T-cell (primary cell): ENCODE data around the gene MIEF2. TPM values are rescaled to one million over a fixed set of nuclear protein-coding genes. Genes with fewer than 3 reads are reported as not detected.
"Not testable (repeated sequence)": the region's sequence is repeated elsewhere in the genome, so short reads cannot be mapped to it uniquely, and the experiment has no call there.

Experiments used
- ATAC-seq, 4 experiments: fragments of 200-7000 bp in 3 of 4; fragments of 150-1000 bp in 1 of 4; cut with Tn5 transposase; replicated peaks in 1 of 4; 1 replicate in 3 of 4; 2 replicates in 1 of 4; pipeline ENCODE4 v1.10.0; 2021; ENCODE audit warnings: moderate library complexity in 3 of 4, mild to moderate bottlenecking in 2 of 4, moderate number of reproducible peaks in 1 of 4
- CTCF ChIA-PET, 2 donors: fragments of 300-600 bp; sonication (Branson Sonifier 250); formaldehyde crosslinking; loops; one replicate each; lab custom pipeline; 2022; ENCODE audit warnings: antibody characterized with exemption in 2 of 2; lab: Charles Lee
- POLR2A ChIA-PET, 2 donors: fragments of 300-600 bp; sonication (Branson Sonifier 250); formaldehyde crosslinking; loops; one replicate each; lab custom pipeline; 2022; ENCODE audit warnings: antibody characterized with exemption in 2 of 2; lab: Charles Lee
- DNase-seq, 35 experiments: peaks; one replicate each; pipeline versions ENCODE4 v3.0.0 to v3.0.0-alpha.2; 2013 to 2023
- H3K27ac ChIP-seq: one replicate; pipeline ENCODE4 v1.5.1; 2013; ENCODE audit warnings: low read length
- H3K27me3 ChIP-seq, 2 experiments: replicated peaks in 1 of 2; 1 replicate in 1 of 2; 2 replicates in 1 of 2; pipeline versions ENCODE4 v1.6.1 to v1.7.0; 2013; ENCODE audit warnings: low read length in 1 of 2, mixed read lengths in 1 of 2; ENCODE audit not compliant: control insufficient read depth in 2 of 2, insufficient read depth in 2 of 2; ENCODE audit errors: extremely low read depth in 1 of 2
- H3K36me3 ChIP-seq, 2 donors: 1 replicate in 1 of 2; 2 replicates in 1 of 2; pipeline versions ENCODE4 v1.6.1 to v1.7.0; 2013; ENCODE audit warnings: low read length in 1 of 2; ENCODE audit not compliant: control insufficient read depth in 2 of 2, insufficient read depth in 1 of 2; ENCODE audit errors: extremely low read depth in 1 of 2
- H3K4me1 ChIP-seq, 2 experiments: 1 replicate in 1 of 2; 2 replicates in 1 of 2; pipeline versions ENCODE4 v1.6.1 to v1.7.0; 2013; ENCODE audit warnings: low read length in 2 of 2, mixed read lengths in 1 of 2; ENCODE audit not compliant: insufficient read depth in 2 of 2, control insufficient read depth in 1 of 2; ENCODE audit errors: extremely low read depth in 1 of 2
- H3K4me3 ChIP-seq, 2 donors: 1 replicate in 1 of 2; 2 replicates in 1 of 2; pipeline versions ENCODE4 v1.5.1 to v1.7.0; 2013; ENCODE audit warnings: mild to moderate bottlenecking in 2 of 2, low read length in 1 of 2, moderate library complexity in 1 of 2; ENCODE audit not compliant: control insufficient read depth in 1 of 2; ENCODE audit errors: extremely low read depth in 1 of 2
- H3K9me3 ChIP-seq: 2 replicates; pipeline ENCODE4 v1.7.0; 2013
- H3K27ac Mint-ChIP-seq, 2 donors: one replicate each; pipeline ENCODE4 v1.8.0; 2020 to 2021; ENCODE audit warnings: mild to moderate bottlenecking in 2 of 2, mixed read lengths in 2 of 2
- H3K27me3 Mint-ChIP-seq, 2 donors: one replicate each; pipeline ENCODE4 v1.8.0; 2021 to 2022; ENCODE audit warnings: mixed read lengths in 2 of 2
- H3K36me3 Mint-ChIP-seq: one replicate; pipeline ENCODE4 v1.8.0; 2021; ENCODE audit warnings: mixed read lengths
- H3K4me1 Mint-ChIP-seq, 3 donors: one replicate each; pipeline ENCODE4 v1.8.0; 2020 to 2022; ENCODE audit warnings: mixed read lengths in 3 of 3, mild to moderate bottlenecking in 1 of 3
- H3K4me3 Mint-ChIP-seq, 3 donors: one replicate each; pipeline ENCODE4 v1.8.0; 2020 to 2022; ENCODE audit warnings: mild to moderate bottlenecking in 3 of 3, mixed read lengths in 3 of 3, moderate library complexity in 3 of 3
- H3K9me3 Mint-ChIP-seq, 3 donors: one replicate each; pipeline ENCODE4 v1.8.0; 2020 to 2022; ENCODE audit warnings: mixed read lengths in 3 of 3
- WGBS: methylation state at CpG from one replicate; pipeline ENCODE4 v1.1.5; 2013; ENCODE audit warnings: missing lambda C conversion rate; ENCODE audit not compliant: insufficient coverage; 5-methylcytosine and 5-hydroxymethylcytosine counted together
- total RNA-seq, 35 experiments: library from RNA in 6 of 35; stranded (reverse) in 6 of 35; fragments of 120-200 nt in 1 of 35; gene quantifications; one replicate each; pipeline versions ENCODE4 v1.2.1 to v1.2.4 and lab custom pipeline; 2013 to 2026

MIEF2 gene
- total RNA-seq, 5 donors from 2014 or later (not counting 1 experiment from before 2014, with no cell fraction given): 10.0 to 19.7 (median 17.6) TPM

DNA sequence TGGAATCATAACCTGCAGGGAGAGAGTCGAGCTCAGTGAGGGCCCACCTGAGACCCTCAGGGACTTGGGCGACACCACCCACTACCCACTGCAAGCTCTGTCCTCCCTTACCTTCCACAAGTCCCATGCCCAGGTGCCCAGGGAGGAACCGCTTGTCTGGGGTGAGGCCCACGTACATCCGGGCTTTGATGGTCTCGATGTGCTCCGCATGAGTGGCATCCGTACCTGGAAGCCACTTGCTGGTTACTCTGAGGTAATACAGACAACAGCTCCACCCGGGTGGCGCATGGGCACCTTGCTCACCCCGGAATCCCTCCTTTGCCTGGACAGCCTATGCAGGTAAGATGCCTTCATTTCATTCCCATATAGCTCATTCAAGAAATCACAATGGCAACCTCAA, 24.8 kb downstream of the MIEF2 start:
- H3K4me3 ChIP-seq: no peak overlapping the region
- peaks cover 47% of the 10 kb centered on the region for H3K36me3 Mint-ChIP-seq
- no peaks in the 10 kb centered on the region for H3K27me3 ChIP-seq
- H3K4me1 ChIP-seq: no peaks in the 10 kb centered on the region
- no peaks in the 10 kb centered on the region for H3K9me3 Mint-ChIP-seq
- CTCF ChIA-PET: no interaction called here
- POLR2A ChIA-PET: interaction anchor here in 1 of 2 donors (0.6 kb wide), 1 partner anchor 445 kb away, joined by 7 read pairs; no protein-coding TSS in a partner anchor
- H3K27ac Mint-ChIP-seq: no peak overlapping the region
- H3K27me3 Mint-ChIP-seq: no peaks in the 10 kb centered on the region
- H3K4me1 Mint-ChIP-seq: no peaks in the 10 kb centered on the region
- no peak for DNase-seq
- no peaks in the 10 kb centered on the region for H3K9me3 ChIP-seq
- no peak overlapping the region for H3K4me3 Mint-ChIP-seq
- H3K27ac ChIP-seq: no peak overlapping the region
- ATAC-seq: no peak
- peaks cover 15 to 65% of the 10 kb centered on the region in 2 donors for H3K36me3 ChIP-seq
- WGBS: 97% methylated on average over 9 of the region's 11 CpGs

DNA sequence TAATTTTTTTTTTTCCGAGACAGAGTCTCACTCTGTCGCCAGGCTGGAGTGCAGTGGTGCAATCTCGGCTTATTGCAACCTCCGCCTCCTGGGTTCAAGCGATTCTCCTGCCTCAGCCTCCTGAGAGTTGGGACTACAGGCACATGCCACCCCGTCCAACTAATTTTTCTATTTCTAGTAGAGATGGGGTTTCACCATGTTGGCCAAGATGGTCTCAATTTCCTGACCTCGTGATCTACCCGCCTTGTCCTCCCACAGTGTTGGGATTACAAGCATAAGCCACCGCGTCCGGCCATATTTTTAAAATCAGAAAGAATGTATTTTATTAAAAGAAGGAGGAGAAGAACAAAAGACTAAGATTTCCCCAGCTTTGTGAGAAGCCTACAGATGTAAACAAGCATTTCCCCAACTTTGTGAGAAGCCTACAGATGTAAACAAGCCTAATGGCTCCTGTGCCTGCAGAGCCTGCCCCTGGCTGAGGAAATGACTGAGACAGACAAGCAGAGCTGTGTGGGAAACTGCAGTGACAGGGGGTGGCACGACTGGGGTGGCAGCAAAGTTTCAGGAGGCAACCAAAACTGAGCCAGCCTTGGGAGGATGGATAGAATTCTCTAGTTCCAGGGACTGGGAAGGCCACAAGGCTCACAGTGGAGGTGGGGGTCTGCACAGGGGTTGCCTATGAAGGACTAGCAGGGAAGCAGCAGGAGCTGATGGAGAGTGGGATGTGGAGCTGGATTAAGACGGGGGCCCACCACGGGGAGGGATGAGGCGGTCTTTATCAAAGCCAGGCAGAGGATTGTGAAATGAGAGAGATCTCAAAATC, 31.5 kb downstream of the MIEF2 start:
- Histone ChIP-seq H3K9me3 (no peaks in the 10 kb centered on the region), H3K27ac (no peak overlapping the region), H3K4me3 (no peak overlapping the region), H3K4me1 (no peaks in the 10 kb centered on the region), H3K36me3 (peaks cover 20 to 47% of the 10 kb centered on the region in 2 donors), H3K27me3 (no peaks in the 10 kb centered on the region)
- no peak overlapping the region for H3K4me3 Mint-ChIP-seq
- no peak overlapping the region for H3K27ac Mint-ChIP-seq
- ChIA-PET CTCF (no interaction called here), POLR2A (no interaction called here)
- no peaks in the 10 kb centered on the region for H3K27me3 Mint-ChIP-seq
- no peaks in the 10 kb centered on the region for H3K9me3 Mint-ChIP-seq
- peaks cover 32% of the 10 kb centered on the region for H3K36me3 Mint-ChIP-seq
- WGBS: 90% methylated on average over 2 of the region's 15 CpGs
- ATAC-seq (no peak), DNase-seq (no peak)
- H3K4me1 Mint-ChIP-seq: no peaks in the 10 kb centered on the region

DNA sequence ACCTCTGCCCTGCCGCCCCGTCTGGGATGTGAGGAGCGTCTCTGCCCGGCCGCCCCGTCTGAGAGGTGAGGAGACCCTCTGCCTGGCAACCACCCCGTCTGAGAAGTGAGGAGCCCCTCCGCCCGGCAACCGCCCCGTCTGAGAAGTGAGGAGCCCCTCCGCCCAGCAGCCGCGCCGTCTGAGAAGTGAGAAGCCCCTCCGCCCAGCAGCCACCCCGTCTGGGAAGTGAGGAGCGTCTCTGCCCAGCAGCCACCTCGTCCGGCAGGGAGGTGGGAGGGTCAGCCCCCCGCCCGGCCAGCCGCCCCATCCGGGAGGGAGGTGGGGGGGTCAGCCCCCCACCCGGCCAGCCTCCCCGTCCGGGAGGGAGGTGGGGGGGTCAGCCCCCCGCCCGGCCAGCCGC, 37.6 kb downstream of the MIEF2 start:
- H3K4me3 Mint-ChIP-seq, H3K27me3 Mint-ChIP-seq, H3K9me3 Mint-ChIP-seq, H3K4me1 Mint-ChIP-seq, H3K27ac Mint-ChIP-seq, CTCF ChIA-PET, H3K27ac ChIP-seq, H3K4me3 ChIP-seq, H3K4me1 ChIP-seq, ATAC-seq, POLR2A ChIA-PET, H3K9me3 ChIP-seq, H3K27me3 ChIP-seq, DNase-seq: not testable (repeated sequence)
- WGBS: no CpG with 5 or more reads among the region's 30 CpGs
- peaks cover 20 to 49% of the 10 kb centered on the region in 2 donors for H3K36me3 ChIP-seq
- H3K36me3 Mint-ChIP-seq: peaks cover 37% of the 10 kb centered on the region

DNA sequence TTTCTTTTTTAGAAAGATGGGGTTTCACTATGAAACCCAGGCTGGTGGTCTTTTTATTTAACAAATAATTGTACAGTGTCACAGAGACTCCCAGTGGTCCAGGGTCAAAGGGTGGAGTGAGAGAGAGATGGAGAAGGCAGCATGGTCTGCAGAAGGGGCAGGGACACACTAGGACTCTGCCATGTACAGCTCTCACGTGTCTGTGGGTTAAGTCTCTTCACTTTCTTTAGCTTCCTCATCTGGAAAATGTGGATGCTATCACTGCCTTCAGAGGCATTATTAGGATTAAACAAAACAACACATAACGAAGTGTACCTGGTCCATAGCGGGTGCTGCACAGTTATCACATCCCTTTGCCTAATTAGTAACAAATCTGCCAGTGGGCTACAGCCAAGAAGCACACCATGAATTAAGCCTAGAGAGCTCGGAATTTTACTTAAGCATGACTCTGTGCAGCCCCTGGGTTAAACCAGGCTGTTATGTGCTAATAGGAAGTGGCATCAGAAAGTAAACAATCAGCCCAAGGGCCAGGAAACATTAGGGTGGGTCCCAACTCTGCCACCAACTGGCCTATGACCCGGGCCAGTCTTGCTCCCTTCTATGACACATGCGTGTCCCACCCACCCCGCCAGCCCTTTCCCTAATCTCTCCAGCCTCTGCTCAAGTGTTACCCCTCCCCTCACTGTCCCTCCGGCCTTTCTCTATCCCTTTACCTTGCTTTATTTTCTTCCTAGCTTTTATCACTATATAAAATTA, 40.4 kb downstream of the MIEF2 start:
- Mint-ChIP-seq H3K4me1 (no peaks in the 10 kb centered on the region), H3K4me3 (no peak overlapping the region), H3K9me3 (no peaks in the 10 kb centered on the region), H3K36me3 (peaks cover 45% of the 10 kb centered on the region), H3K27ac (no peak overlapping the region), H3K27me3 (no peaks in the 10 kb centered on the region)
- ATAC-seq: no peak
- CTCF ChIA-PET: no interaction called here
- no peaks in the 10 kb centered on the region for H3K9me3 ChIP-seq
- no peak overlapping the region for H3K4me3 ChIP-seq
- no peak for DNase-seq
- 90% methylated on average over 6 of the region's 8 CpGs for WGBS
- POLR2A ChIA-PET: no interaction called here
- no peaks in the 10 kb centered on the region for H3K4me1 ChIP-seq
- H3K36me3 ChIP-seq: peaks cover 19 to 62% of the 10 kb centered on the region in 2 donors
- no peaks in the 10 kb centered on the region for H3K27me3 ChIP-seq
- H3K27ac ChIP-seq: no peak overlapping the region

DNA sequence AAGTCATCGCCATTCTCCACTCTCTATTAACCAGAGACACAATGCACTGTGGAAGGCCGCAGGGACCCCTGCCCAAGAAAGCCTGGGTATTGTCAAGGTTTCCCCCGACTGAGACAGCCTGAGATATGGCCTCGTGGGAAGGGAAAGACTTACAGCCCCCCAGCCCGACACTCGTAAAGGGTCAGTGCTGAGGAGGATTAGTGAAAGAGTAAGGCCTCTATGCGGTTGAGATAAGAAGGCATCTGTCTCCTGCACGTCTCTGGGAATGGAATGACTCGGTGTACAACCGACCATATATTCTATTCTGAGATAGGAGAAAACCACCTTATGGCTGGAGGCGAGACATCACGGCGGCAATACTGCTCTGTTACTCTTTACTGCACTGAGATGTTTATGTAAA, 42.7 kb downstream of the MIEF2 start:
- H3K27me3 ChIP-seq, DNase-seq, H3K27me3 Mint-ChIP-seq, H3K9me3 ChIP-seq, H3K27ac ChIP-seq, H3K9me3 Mint-ChIP-seq, H3K4me3 ChIP-seq, ATAC-seq, H3K27ac Mint-ChIP-seq, H3K4me3 Mint-ChIP-seq, POLR2A ChIA-PET, H3K4me1 ChIP-seq, H3K4me1 Mint-ChIP-seq: not testable (repeated sequence)
- H3K36me3 Mint-ChIP-seq: peaks cover 51% of the 10 kb centered on the region
- peaks cover 22 to 81% of the 10 kb centered on the region in 2 donors for H3K36me3 ChIP-seq
- CTCF ChIA-PET: interaction anchor here in 1 of 2 donors (0.5 kb wide), 1 partner anchor 657 kb away, joined by 7 read pairs; no protein-coding TSS in a partner anchor
- no CpG with 5 or more reads among the region's 13 CpGs for WGBS

DNA sequence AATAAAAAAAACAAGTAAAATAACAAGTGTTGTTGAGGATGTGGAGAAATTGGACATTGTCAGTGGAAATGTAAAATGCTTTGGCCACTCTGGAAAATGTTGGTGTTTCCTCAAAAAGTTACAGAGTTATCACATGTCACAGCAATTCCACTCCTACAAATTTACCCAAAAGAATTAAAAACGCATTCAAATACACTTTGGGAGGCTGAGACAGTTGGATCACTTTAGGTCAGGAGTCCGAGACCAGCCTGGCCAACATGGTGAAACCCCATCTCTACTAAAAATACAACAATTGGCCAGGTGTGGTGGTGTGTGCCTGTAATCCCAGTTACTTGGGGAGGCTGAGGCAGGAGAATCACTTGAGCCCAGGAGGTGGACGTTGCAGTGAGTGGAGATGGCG, 48.7 kb downstream of the MIEF2 start:
- H3K27me3 ChIP-seq: no peaks in the 10 kb centered on the region
- no peaks in the 10 kb centered on the region for H3K9me3 ChIP-seq
- CTCF ChIA-PET: no interaction called here
- no CpG with 5 or more reads among the region's 4 CpGs for WGBS
- H3K4me1 ChIP-seq: peaks cover 12 to 24% of the 10 kb centered on the region in 2 experiments
- ATAC-seq: no peak
- H3K27me3 Mint-ChIP-seq: no peaks in the 10 kb centered on the region
- H3K4me3 ChIP-seq: no peak overlapping the region
- no peak overlapping the region for H3K4me3 Mint-ChIP-seq
- no peak overlapping the region for H3K27ac Mint-ChIP-seq
- DNase-seq: no peak
- peaks cover 4 to 48% of the 10 kb centered on the region in 2 donors for H3K36me3 ChIP-seq
- POLR2A ChIA-PET: no interaction called here
- peaks cover 30 to 33% (median 32%) of the 10 kb centered on the region in 3 donors for H3K4me1 Mint-ChIP-seq
- H3K36me3 Mint-ChIP-seq: peaks cover 28% of the 10 kb centered on the region
- no peaks in the 10 kb centered on the region for H3K9me3 Mint-ChIP-seq
- no peak overlapping the region for H3K27ac ChIP-seq
